Measurements from ENCODE around the gene GRID2.

- TF ChIP-seq, protein P1, sequence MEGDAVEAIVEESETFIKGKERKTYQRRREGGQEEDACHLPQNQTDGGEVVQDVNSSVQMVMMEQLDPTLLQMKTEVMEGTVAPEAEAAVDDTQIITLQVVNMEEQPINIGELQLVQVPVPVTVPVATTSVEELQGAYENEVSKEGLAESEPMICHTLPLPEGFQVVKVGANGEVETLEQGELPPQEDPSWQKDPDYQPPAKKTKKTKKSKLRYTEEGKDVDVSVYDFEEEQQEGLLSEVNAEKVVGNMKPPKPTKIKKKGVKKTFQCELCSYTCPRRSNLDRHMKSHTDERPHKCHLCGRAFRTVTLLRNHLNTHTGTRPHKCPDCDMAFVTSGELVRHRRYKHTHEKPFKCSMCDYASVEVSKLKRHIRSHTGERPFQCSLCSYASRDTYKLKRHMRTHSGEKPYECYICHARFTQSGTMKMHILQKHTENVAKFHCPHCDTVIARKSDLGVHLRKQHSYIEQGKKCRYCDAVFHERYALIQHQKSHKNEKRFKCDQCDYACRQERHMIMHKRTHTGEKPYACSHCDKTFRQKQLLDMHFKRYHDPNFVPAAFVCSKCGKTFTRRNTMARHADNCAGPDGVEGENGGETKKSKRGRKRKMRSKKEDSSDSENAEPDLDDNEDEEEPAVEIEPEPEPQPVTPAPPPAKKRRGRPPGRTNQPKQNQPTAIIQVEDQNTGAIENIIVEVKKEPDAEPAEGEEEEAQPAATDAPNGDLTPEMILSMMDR (IDR thresholded peaks at IDR 0.05) = no peak
- no peak for TF ChIP-seq POLR2A (IDR thresholded peaks at IDR 0.05)
Observed at GRCh38 chr4:93092765-93093164, 789.0 kb downstream of the GRID2 start.
